ENCODE results near the gene AGO4.

The AGO4 gene

DNA sequence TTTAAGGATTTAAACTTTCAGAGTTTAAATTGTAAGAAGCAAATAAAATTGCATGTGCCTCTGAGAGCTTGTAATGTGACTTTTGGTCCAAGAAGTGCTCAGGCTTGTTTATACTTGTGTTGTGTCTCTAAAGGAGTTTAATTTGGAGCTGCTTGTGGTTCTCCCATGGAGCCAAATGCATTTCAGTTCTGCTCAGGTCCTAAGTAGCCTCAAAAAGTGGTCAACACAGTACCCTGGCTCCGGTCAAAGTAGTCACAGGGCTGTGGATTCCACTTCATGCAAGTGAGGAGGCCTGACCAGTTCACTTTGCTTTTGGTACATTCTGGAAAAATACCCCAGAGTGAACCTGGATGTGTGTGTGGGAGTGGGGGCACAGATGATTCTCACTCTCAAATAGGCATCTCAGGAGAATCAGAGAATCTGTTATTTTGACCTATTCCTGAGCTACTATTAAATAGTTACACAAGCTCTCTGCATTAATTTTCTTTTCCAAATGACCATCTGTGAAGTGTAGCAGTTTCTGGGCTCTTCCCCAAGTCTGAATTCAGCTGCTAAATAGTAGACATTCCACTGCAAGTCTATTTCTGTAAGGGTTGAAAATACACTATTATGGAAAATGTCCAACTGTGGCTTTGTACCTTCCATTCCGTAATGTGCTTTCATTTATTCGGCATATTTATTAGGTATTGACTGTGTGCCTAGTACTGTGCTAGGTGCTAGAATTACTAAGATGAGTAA, 43.5 kb downstream of the AGO4 start:
- no peak for TF ChIP-seq CTCF (conservative IDR thresholded peaks at IDR 0.05; ENCODE audit: low read depth)
- no peak for DNase-seq (ENCODE audit: low spot score)
- POLR2A ChIA-PET (ENCODE audit: low non-redundant PET): no interaction called here
- CTCF ChIA-PET: no interaction called here
- H3K27ac ChIP-seq: no peak overlapping the region

- TF ChIP-seq CTCF (conservative IDR thresholded peaks at IDR 0.05; ENCODE audit: low read depth): no peak
- H3K27ac ChIP-seq: no peak overlapping the region
- CTCF ChIA-PET: no interaction called here
- POLR2A ChIA-PET (ENCODE audit: low non-redundant PET): no interaction called here
- DNase-seq (ENCODE audit: low spot score): no peak
Observed at GRCh38 chr1:35852241-35852640, 44.4 kb downstream of the AGO4 start.

DNA sequence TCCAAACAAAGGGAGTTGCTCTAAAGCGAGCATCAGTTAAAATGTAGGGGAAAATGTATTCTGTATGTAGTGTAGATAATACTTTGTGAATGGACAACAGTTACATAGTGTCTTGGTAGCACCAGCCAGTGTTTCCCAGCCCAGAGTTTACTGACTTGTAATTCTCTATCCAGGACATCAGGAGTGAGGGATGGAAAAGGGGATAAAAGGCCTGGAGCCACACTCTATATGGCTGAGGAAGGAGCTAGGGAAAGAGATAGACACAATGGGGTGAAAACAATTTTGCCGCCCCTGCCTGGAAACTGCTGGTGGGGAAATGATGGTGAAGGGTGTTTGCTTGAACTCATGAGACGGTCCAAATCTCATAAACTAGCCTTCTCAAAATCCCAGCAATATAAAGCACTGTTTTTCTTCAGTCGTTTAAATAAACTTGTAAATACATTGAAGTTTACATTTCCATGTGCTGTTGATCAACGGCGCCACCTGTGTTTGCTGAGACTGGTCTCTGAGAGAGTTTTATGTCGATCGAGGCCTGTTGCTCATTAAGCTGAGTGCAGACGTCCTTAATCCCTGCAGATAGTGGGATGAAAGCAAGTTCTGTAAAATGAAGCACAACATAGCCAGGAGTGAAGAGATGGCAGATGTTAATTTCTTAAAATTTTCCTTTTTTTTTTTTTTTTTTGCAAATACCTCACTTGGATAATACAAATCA, 47.3 kb downstream of the AGO4 start:
- POLR2A ChIA-PET (ENCODE audit: low non-redundant PET): no interaction called here
- no peak for DNase-seq (ENCODE audit: low spot score)
- TF ChIP-seq CTCF (conservative IDR thresholded peaks at IDR 0.05; ENCODE audit: low read depth): no peak
- H3K27ac ChIP-seq: no peak overlapping the region
- CTCF ChIA-PET: interaction anchor here (0.6 to 0.7 kb wide), 2 partner anchors 12 to 35 kb away, joined by 3 read pairs; no protein-coding TSS in a partner anchor

- POLR2A ChIA-PET (ENCODE audit: low non-redundant PET): interaction anchor here (0.7 kb wide), 1 partner anchor 494 kb away, joined by 3 read pairs; no protein-coding TSS in a partner anchor
- no peak for DNase-seq (ENCODE audit: low spot score)
- H3K27ac ChIP-seq: no peak overlapping the region
- no peak for TF ChIP-seq CTCF (conservative IDR thresholded peaks at IDR 0.05; ENCODE audit: low read depth)
- CTCF ChIA-PET: no interaction called here
Observed at GRCh38 chr1:35856964-35857363, 49.1 kb downstream of the AGO4 start.

DNA sequence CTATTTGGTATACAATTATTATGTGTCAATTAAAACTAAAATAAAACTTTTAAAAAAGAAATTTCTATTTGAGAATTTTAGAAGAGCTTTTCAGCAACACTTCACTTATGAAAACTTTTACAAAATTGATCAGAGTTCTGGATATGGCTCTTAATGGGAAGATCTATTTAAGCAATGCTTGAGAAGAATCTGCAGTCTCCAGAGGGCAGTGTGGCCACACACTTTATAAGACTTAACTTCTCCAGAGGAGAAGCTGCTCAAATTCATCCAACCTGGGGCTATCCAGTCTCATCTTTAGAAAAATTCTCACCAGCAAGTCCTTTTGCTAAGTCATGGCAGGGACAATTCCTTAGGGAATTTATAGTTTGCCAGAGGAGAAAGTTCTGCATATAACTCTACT, 50.0 kb downstream of the AGO4 start:
- POLR2A ChIA-PET (ENCODE audit: low non-redundant PET): no interaction called here

DNA sequence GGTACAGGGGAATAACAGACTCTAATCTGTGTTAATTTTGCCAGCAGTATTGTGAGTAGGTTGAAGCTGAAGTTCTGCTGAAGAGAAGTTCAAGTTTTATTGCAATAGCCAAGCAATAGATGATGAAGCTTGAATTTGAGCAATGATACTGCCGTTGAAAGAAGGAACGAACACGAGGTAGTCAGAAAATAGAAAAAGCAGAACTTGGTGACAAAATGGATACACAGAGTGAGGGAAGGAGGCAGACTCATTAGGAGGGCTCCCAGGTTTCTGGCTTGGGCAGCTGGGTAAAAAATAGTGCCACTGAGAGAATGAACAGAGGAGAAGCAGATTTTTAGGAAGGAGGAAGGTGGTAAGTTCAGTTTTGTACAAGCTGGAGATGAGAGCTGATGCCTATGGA, 52.9 kb downstream of the AGO4 start:
- CTCF ChIA-PET: interaction anchor here (0.6 kb wide), 1 partner anchor 81 kb away, joined by 3 read pairs; no protein-coding TSS in a partner anchor
- no peak for DNase-seq (ENCODE audit: low spot score)
- TF ChIP-seq CTCF (conservative IDR thresholded peaks at IDR 0.05; ENCODE audit: low read depth): no peak
- POLR2A ChIA-PET (ENCODE audit: low non-redundant PET): no interaction called here
- no peak overlapping the region for H3K27ac ChIP-seq

More for the DNA sequence above, 50.0 kb downstream of the AGO4 start:
- CTCF ChIA-PET: interaction anchor here (0.5 kb wide), 1 partner anchor 21 kb away, joined by 3 read pairs; no protein-coding TSS in a partner anchor
- TF ChIP-seq CTCF (conservative IDR thresholded peaks at IDR 0.05; ENCODE audit: low read depth): no peak
- DNase-seq (ENCODE audit: low spot score): no peak
- no peak overlapping the region for H3K27ac ChIP-seq

Measured in RWPE1 (cell line).